GM19372 (cell line): ENCODE data around the gene AGPAT3.

ENCODE experiments used
- ATAC-seq: cut with Tn5 transposase; IDR thresholded peaks from one replicate; pipeline ENCODE4 v1.9.1; 2021; ENCODE audit warnings: mild to moderate bottlenecking, low read depth, moderate library complexity; ENCODE audit not compliant: unreplicated experiment

The AGPAT3 gene

DNA sequence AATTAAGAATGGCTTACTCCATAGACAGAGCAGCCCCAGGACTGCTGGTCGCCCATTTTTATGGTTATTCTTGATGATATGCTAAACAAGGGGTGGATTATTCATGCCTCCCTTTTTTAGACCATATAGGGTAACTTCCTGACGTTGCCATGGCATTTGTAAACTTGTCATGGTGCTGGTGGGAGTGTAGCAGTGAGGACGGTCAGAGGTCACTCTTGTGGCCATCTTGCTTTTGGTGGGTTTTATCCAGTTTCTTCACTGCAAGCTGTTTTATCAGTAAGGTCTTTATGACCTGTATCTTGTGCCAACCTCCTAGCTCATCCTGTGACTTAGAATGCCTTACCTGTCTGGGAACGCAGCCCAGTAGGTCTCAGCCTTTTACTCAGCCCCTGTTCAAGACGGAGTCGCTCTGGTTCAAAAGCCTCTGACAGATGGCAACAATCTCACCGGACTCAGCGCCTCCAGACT is 5.2 kb upstream of the AGPAT3 start:
- ATAC-seq = no peak

DNA sequence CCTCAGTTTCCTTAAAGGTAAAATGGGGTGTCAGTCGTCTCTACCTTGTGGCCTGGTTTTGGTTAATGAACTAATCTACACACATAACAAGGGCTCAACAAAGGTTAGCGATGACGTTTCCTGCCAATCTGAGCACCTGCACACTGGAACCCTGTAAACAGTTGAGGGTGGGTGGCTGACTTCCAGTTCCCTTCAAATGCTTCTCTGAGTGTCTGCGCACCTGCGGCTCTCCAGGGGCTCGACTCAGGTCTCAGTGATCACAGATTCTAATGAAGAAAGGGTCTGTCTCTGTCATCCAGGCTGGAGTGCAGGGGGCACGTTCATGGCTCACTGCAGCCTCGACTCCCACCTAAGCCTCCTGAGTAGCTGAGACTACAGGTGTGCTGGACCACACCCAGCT is 3.3 kb upstream of the AGPAT3 start:
- ATAC-seq = no peak

DNA sequence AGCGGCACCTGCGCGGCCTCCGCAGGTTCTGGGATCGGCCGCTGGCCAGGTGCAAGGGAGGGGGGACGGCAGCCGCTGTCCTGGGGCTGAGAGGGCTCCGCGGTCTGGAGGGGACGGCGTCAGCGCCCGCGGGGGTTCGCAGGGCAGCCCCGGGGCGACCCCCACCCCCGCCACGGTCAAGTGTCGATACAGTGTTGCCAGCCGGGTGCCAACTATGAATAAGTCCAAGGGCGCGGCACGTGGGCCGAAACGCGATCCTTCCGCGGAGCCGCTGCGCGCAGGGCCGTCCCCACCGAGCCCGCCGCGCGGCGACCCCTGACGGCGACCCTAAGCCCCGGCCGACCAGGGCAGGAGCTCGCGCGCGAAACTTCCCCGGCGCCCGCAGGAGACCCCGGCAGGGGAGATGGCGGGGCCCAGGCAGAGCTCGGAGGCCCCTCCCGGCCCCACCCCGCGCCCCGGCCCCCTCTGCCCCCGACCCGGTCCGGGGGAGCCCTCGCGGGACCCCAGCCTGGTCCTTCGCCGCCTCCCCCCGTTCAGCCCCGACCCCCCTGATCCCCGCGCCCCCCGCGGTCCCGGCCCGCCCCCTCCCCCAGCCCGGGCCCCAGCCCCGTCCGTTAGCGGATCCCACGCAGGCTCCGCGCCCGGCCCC is 586 bp upstream of the AGPAT3 start:
- no peak for ATAC-seq

DNA sequence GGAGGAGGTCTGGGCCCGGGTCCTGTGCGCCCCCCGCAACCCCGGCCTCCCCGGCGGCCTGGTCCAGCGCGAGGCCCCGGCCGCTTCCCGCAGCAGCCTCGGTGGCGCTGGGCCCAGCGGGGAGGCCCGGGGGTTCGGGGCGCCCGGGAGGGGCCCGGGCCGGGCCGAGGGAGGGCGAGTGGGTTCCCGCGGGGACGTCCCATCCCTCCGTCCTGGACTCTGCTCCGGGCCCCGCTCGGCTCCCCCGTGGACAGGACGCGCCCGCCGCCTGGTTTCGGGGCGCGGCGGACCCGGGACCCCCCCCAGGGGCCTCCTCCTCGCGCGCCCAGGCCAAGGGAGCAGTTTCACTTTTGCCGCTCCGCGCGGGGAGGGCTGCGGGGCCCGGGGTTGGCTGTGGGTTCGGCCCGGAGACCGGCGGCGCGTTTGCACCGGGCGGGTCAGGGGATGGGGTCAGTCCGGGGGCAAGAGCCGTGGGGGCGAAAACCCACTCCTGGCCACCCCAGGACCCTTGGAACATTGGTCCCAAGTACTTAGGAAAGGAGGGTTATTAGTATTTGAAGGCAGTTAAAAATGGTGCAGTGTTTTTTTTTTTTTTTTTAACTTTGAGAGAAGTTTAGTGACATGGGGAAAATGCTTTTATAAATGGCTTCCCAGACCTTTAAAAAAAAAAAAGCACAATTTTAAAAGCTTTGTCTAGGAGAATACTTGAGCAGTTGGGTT is 677 bp downstream of the AGPAT3 start:
- ATAC-seq = no peak

DNA sequence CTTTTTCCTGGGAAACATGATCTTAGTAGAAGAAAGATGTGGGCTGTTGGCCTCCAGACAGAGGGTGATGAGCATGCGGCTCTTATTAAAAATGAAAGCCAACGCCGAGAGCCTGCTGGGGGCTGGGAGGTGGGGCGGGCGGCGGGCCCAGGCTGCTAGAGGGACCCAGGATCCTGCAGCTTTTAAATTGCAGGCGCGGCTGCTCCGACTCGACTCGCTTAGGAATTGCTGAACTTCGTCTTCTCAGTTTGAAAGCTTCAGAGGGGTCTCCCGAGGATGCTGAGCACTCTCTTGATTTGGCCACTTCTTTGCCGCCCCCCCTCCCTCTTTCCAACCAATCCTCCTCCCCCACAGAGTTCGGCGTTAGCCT is 1.2 kb downstream of the AGPAT3 start:
- no peak for ATAC-seq

DNA sequence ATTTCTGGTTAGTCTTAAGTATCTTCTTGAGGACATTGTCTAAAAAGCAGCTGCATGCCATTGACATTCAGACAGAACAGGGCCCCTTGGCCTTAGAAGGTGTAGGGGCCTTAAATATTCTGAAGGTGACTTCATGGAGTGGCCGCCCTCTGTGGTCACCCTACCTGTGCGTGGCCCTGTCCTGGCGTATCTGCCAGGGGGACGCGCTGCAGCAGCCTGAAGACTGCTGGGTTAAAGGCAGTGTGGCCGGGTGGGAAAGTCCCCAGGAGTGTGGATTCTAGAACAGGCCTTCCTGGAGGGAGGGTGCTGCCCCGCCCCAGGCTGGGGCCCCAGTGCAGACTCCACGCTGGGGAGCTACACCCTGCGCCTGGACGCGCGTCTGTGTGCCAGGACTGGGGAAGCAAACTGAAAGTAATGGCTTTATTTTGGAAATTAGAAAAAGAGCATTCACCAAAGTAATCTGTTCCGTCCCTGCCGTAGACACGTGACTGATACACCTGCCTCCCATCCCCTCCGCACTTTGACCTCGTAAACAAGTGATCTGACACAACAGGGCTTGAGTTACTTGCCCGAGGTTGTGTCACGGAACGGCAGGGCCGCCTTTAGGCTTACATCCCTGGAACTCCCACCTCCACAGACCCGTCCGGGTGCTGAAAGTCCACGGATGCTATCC is 1.8 kb downstream of the AGPAT3 start:
- no peak for ATAC-seq

DNA sequence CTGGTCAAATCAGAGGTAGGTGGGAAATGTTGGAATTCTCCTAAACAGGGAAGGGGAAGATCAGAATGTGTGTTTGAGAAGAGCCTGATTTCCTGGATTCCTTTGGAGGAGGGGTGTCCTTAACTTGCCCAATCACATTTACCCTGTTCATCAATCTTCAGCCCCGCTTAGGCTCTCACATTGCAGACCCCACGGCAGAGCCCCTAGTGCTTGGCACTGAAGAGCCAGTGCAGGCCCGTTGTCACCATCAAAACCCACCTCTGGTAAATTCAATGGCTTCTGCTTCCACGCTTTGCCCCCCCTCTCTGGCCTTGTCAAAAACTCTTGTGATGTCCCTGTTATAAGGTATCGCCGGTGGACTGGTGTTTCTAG is 2.3 kb downstream of the AGPAT3 start:
- ATAC-seq = no peak

DNA sequence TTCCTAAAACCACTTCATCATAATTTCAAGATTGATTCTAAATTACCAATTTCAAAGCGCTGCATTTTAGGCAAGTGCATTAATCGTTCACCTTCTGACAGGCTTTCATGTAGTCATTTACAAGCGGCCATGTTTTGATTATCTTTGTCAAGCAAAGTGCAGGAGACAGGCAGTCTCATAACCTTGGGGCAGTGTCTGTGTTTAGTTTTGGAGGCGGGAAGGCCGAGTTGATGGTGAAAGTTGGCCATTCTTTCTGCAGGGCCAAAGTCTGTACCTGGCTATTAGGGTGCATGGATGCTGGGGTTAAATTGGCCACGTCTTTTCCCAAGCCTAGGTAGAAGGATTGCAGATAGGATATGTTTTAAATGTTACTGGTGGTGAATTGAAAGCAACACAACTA is 2.9 kb downstream of the AGPAT3 start:
- ATAC-seq = no peak

DNA sequence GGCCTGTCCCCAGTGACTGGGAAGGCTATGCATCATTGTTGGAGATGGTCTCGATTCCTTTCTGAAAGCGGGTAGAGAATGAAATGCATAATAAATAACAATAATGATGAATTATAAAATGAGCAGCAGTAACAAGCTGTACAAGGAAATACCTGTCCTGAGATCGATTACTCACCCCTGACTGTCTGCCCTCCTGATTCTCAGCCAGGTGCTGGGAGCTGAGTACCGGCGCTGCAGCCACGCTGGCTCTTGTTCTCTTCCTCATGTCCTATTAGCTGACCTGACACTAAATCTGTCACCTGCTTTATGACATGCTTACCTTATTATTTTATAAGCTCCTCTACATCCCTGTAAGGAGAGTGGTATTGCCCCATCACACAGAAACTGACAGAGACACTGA is 3.4 kb downstream of the AGPAT3 start:
- ATAC-seq = no peak

DNA sequence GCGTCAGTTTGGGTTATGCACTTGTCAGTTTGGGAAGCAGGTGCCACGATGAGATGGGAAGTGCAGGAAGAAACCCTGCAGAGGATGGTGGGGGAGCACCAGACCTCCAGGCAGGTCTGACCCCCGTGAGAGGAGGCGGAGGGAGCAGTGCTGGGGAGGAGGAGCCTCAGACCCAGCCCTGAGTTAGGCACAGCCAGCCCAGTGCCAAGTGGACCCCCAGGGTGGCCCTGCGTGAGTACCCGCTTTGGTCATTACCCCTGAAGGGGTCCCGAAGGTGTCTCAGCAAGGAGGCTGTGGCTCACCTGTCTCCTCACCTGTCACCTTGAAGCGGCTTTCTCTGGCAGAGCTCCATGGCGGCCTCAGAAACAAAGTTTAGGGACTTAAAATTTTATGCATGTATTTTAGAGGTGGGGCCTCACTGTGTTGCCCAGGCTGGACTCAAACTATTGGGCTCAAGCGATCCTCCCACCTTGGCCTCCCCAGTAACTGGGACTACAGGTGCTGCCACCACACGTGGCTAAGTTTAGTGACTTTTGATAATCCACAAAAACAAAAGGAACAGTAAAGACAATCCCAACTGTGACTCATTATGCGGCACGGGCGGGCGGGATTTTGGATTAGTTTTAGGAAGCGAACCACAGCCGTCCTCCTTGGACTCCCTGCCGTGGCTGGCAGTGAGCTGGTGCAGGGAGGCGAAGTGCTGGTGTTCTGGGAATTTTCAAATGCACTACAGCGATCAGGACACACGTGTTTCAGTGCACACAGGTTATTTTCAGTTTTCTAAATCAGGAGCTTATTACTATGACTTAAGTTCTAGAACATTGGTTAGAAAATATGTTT is 4.7 kb downstream of the AGPAT3 start:
- ATAC-seq = no peak

DNA sequence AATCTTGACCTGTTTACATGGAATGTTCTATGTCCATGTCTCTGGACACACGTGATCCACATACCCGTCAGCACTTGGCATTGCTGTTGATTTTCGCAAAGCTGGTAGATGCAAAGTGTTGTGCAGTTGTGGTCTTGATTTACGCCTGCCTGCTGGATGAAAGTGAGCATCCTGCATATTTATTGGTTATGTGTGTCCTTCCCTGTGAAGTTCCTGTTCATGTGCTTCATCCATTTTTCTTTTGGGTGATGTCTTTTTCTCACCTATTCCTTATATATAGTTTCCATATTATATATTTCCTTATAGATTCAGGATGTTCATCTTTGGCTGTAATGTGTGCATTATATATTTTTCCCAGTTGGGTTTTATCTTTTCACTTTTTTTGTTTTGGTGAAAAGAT is 6.5 kb downstream of the AGPAT3 start:
- no peak for ATAC-seq

DNA sequence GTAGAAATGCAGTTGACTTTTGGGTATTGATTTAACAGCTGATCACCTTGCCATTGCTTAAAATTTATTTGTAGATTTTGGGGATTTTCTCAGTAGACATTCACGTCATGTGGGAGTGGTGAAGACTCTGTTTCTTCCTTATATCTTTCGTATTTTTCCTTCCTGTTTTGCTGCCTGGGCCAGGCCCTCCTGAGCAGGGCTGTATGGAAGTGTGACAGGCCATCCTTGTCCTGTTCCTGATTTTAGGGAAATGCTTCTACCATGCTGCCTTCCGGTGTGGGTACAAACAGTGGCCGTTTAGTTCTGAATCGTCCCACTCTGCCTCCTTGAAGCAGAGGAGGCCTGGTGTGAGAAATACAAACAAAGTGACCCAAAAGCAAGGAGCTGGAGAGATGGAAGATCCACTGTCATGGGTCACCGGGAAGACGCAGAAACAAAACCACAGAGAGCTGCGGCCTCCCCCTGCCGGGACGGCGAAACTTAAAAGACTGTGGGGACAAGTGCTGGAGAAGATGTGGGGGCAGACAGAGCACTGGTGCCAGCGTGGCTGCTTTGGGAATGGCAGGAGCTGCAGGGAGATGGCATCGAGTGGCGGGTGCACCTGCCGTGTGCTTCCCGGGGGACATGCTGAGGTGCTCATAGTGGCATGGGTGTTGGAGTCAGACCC is 7.6 kb downstream of the AGPAT3 start:
- no peak for ATAC-seq

DNA sequence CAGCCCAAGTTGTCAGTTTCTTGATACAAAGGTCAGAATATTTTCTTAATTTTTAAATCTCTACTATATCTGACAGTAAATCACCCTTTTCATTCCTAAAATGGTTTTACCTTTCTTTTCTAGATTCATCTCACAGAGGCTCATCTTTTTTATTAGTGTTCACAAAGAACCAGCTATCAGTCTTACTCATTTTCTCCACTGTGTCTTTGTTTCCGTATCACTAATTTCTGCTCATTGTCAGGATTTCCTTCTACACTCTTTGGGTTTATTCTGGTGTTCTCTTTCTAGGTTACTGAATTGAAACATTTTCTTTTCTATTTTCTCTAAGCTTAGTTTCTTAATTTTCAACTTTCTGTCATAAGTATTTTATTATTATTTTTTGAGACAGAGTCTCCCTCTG is 8.7 kb downstream of the AGPAT3 start:
- no peak for ATAC-seq

DNA sequence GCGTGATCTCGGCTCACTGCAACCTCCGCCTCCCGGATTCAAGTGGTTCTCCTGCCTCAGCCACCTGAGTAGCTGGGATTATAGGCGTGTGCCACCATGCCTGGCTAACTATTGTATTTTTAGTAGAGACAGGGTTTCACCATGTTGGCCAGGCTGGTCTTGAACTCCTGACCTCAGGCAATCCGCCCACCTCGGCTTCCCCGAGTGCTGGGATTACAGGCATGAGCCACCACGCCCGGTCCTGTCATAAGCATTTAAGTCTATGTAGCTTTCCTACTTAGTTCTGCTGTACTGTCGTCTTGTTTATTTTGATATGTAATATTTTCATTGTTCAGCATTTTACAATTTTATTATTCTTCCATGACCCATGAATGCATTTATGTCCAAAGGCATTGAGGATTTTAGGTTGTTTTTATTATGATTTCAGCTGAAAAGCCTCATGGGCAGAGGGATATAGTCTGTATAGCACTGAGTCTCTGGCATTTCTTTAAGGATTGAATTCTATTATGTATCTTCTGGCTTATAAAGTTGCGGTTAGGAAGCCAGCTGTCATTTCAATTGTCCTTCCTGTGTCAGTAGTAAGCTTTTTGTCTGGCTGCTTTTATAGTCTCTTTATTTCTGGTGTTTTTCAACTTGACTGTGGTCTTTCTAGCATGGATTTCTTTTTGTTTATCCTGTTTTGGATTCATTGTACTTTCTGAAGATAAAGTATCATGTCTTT is 9.2 kb downstream of the AGPAT3 start:
- ATAC-seq = no peak

DNA sequence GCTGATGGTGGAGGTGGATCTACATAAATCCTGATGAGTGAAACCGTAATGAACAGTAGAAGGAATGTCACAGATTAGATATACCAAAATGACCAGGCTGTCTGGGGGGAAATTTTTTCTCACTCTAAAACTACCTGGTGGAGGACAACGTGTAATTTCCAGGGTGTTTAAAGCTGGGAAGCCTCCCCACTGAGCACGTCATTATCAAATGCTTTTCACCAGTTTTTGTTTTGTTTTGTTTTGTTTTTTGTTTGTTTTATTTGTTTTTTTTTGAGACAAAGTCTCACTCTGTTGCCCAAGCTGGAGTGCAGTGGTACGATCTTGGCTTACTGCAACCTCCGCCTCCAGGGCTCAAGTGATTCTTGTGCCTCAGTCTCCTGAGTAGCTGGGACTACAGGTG is 11.6 kb downstream of the AGPAT3 start:
- no peak for ATAC-seq

DNA sequence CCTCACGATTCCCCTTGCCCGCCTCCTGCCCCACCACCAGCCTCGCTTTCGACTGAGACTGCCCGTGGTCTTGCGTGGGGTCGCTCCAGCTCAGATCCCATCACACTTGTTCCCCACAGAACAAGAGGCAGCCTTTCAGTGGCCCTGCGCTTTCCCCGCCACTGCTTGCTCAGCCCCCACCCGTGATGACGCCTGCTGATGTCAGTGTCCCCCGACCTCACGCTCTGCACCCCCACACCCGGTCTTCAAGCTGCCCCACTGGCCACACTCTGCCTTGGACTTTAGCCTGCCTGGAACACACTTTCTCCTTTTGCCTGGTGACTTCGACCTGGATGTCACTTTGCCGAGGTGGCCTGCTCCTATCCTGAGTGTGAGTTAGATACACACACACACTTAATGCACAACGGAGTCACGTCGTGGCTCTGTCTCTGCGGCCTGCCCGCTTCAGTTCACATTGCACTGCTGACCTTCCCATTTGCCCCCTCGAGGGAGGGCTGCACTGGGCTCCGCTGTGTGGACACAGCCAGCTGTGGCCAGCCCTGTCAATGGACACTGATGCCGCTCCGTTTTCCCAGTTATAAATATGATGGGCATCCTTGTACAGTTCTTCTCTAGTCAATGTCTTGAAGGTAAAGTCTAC is 13.0 kb downstream of the AGPAT3 start:
- ATAC-seq = no peak

DNA sequence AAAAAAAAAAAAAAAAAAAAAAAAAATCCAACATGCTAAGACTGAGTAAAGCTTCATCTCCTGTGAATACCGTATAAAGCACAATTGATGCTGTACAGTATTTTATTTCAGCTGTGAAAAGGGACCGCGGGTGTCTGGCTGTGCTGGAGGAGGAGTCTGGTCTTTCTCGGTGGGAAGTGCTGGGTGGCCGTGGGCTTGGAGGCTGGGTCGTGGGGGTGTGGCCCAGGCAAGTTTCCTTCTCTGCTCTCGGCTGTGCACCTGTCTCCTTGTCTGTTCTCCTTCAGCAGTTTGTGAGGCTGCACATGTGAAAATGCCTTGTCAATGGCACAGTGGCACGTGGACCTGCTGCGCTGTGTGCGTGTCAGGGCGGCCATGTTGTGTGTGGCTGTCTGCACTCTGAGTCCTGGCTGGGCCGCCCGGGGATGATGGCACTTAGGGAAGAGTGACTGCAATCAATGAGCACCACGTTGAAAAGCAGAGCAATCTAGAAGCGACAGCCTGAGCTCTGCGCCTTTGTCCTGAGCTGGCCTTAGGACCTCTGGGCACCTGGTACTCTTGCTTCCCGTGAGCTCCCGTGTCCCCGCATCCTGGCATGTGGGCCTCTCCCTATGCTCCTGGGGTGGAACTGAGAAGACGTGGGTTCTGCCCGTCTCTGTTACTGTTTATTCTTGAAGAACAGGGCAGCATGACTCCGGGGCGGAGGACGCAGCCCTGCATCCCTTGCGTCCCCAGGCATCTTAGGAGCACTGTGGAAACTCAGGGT is 14.5 kb downstream of the AGPAT3 start:
- ATAC-seq = no peak

DNA sequence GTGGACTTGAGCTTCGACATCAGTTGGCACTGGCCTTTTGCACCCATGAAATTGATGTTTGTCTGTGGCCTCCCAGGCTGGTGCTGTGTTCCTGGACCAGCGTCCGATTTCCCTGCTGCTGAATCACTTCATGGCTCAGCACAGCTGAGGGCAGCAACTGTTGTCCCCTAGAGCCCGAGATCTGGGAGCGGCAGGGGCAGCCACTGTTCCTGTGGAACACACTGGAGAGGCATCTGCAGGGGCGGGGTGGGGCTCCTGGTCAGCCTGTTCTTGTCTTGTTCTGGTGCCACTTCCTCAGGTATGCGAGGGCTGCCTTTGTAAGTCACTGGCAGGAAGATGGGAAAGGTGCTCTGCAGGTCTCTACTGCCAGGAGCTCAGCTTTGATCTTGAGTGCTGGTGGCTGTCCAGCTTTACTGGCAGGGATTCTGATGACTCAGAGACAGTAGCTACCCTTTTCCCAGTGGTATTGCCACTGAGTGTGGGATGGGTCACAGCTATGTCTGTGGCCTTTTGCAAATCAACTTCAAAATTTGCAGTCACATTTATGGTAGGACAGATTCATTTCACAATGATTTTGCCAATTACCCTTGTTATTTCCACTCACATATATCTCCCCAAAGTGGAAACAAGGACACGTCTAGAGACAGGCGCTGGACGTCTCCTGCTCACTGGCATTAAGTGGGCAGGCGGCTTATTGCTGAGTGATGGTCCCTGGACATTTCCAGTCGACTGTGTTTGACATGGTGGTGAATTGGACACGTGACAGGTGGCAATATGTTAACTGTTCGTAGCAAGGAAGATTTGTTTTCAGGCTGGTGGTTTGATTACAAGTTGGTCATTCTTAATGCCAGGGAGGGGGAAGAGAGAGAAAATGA is 15.3 kb downstream of the AGPAT3 start:
- no peak for ATAC-seq
